Lung (tissue), 12 donors: Measurements from ENCODE around the gene CDKN2D. TPM values are rescaled to one million over a fixed set of nuclear protein-coding genes. Genes with fewer than 3 reads are reported as not detected.
A peak's percentile ranks its signal among the peaks of the same experiment; 100 is the strongest.

Source experiments
- ATAC-seq: fragments of 200-7000 bp; cut with Tn5 transposase; one replicate; pipeline ENCODE4 v1.9.1; 2020; ENCODE audit warnings: moderate number of reproducible peaks; ENCODE audit not compliant: insufficient read depth, low FRiP score
- DNase-seq, 3 donors: peaks; one replicate each; pipeline ENCODE4 v3.0.0-alpha.2; 2013 to 2017
- H3K27ac ChIP-seq, 2 donors: one replicate each; pipeline ENCODE4 v1.5.1; 2013; ENCODE audit warnings: mild to moderate bottlenecking in 2 of 2, moderate library complexity in 2 of 2, control low read depth in 1 of 2, inconsistent platforms in 1 of 2, low read depth in 1 of 2, low read length in 1 of 2
- H3K27me3 ChIP-seq, 3 donors: one replicate each; pipeline ENCODE4 v1.5.1; 2013; ENCODE audit warnings: low read length in 2 of 3; ENCODE audit not compliant: control insufficient read depth in 3 of 3, insufficient read depth in 3 of 3
- H3K36me3 ChIP-seq, 4 donors: one replicate each; pipeline ENCODE4 v1.5.1; 2013; ENCODE audit warnings: low read length in 4 of 4, mild to moderate bottlenecking in 1 of 4, moderate library complexity in 1 of 4; ENCODE audit not compliant: control insufficient read depth in 4 of 4, insufficient read depth in 4 of 4
- H3K4me1 ChIP-seq, 5 donors: one replicate each; pipeline ENCODE4 v1.5.1; 2013; ENCODE audit warnings: low read length in 5 of 5, mild to moderate bottlenecking in 2 of 5, moderate library complexity in 1 of 5; ENCODE audit not compliant: control insufficient read depth in 5 of 5, insufficient read depth in 5 of 5
- H3K4me3 ChIP-seq: one replicate; pipeline ENCODE4 v1.5.1; 2013; ENCODE audit warnings: mild to moderate bottlenecking, control low read depth, moderate library complexity
- H3K9ac ChIP-seq, 2 donors: one replicate each; pipeline ENCODE4 v1.5.1; 2013; ENCODE audit warnings: low read length in 2 of 2, control low read depth in 1 of 2; ENCODE audit not compliant: insufficient read depth in 1 of 2
- H3K9me3 ChIP-seq, 4 donors: one replicate each; pipeline ENCODE4 v1.5.1; 2013; ENCODE audit warnings: low read length in 3 of 4, mild to moderate bottlenecking in 1 of 4, moderate library complexity in 1 of 4; ENCODE audit not compliant: control insufficient read depth in 4 of 4, insufficient read depth in 3 of 4
- CTCF ChIP-seq: IDR thresholded peaks from 2 replicates; pipeline ENCODE4 v1.5.1; 2012; ENCODE audit warnings: mild to moderate bottlenecking; ENCODE audit errors: control extremely low read depth, extremely low read depth
- WGBS, 2 donors: extraction: QIAGEN DNeasy Blood & Tissue Kit; methylation state at CpG; one replicate each; pipeline ENCODE4 v1.1.7; 2013; 5-methylcytosine and 5-hydroxymethylcytosine counted together
- polyA plus RNA-seq, 2 donors: library from polyadenylated mRNA; stranded (reverse); fragments of 200-250 nt; gene quantifications; one replicate each; pipeline ENCODE4 v1.2.1, GENCODE V29; 2013
- total RNA-seq, 2 donors: library from RNA; depleted of rRNA in 1 of 2; stranded (reverse); fragments of >200 nt in 1 of 2; gene quantifications; one replicate each; pipeline ENCODE4 v1.2.1, GENCODE V29; 2014 to 2021
- donor health status: control.
- donor health status: control.
- donor health status: Bipolar disorder and iron deficiency.
- donor health status: healthy.
- donor health status: DM: yes; HTN: yes; CAD: no.

The CDKN2D gene
- total and polyA plus RNA-seq, 4 donors = 12.5 to 74.9 (median 13.9) TPM

DNA sequence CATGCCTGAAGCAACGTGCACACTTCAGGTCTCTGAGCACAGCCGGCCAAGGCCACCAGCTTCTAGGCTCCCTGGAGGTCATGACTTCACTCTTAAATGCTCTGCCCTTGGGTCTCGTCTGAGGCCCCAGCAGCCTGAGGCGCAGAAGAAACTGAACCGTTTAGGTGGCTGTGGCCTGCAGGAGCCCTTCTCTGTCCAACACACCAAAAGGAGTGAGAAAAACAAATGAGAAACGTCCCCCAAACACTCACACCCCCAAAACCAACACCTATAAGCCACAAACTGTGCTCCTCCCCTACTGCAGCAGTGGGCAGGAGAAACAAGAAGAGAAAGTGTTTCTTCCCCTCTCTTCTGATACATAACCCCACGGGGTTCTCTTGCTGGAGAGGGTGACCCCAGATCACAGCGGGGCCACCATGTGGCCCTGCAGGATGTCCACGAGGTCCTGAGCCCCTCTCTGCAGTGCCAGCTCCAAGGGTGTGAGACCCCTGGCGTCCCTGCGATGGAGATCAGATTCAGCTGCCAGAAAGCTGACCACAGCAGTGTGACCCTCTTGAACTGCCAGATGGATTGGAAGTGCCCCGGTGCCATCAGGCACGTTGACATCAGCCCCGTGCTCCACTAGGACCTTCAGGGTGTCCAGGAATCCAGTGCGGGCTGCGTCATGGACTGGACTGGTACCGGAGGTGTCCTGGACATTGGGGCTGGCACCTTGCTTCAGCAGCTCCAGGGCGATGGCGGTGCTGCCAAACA is 1.9 kb downstream of the CDKN2D start:
- DNase-seq = no peak
- Histone ChIP-seq H3K4me1 (peaks cover 0 to 30% (median 13%) of the 10 kb centered on the region in 5 donors), H3K9me3 (no peaks in the 10 kb centered on the region), H3K36me3 (peaks cover 0 to 3% (median 0%) of the 10 kb centered on the region in 4 donors), H3K27ac (peak overlapping the region; percentile 62 to 87), H3K27me3 (no peaks in the 10 kb centered on the region), H3K9ac (no peak overlapping the region), H3K4me3 (no peak overlapping the region)
- ATAC-seq = no peak
- no peak for TF ChIP-seq CTCF
- WGBS, 2 donors = 46 to 50% methylated on average over 19 of the region's 19 CpGs

- WGBS, 2 donors = 3% methylated on average over 4 of the region's 4 CpGs
Measured at GRCh38 chr19:10566408-10566657, 2.4 kb downstream of the CDKN2D start.

GRCh38 chr19:10565567-10566407 is 3.0 kb downstream of the CDKN2D start, which contains the start of gene KRI1:
TSS of gene KRI1 (minus strand) at chr19:10566010. CDS start at chr19:10565999, 11 bp downstream.
- 0% methylated on average over 71 to 94 of the region's 94 CpGs for WGBS, 2 donors
- ATAC-seq (peak; percentile 81), DNase-seq (peak; percentile 98)
- Histone ChIP-seq H3K27ac (peak within 1 kb of the TSS; percentile 84 to 89), H3K27me3 (no peaks in the 10 kb centered on the region), H3K4me3 (peak within 1 kb of the TSS; percentile 88), H3K36me3 (peaks cover 0 to 9% (median 0%) of the 10 kb centered on the region in 4 donors), H3K9ac (peak within 1 kb of the TSS in 1 of 2 donors; percentile 55), H3K4me1 (peaks cover 0 to 30% (median 13%) of the 10 kb centered on the region in 5 donors), H3K9me3 (no peaks in the 10 kb centered on the region)
- no peak for TF ChIP-seq CTCF

More at GRCh38 chr19:10566408-10566657, 2.4 kb downstream of the CDKN2D start:
- Histone ChIP-seq H3K4me3 (no peak overlapping the region), H3K4me1 (peaks cover 0 to 30% (median 13%) of the 10 kb centered on the region in 5 donors), H3K27me3 (no peaks in the 10 kb centered on the region), H3K36me3 (peaks cover 0 to 6% (median 0%) of the 10 kb centered on the region in 4 donors), H3K9ac (no peak overlapping the region), H3K9me3 (no peaks in the 10 kb centered on the region), H3K27ac (peak overlapping the region; percentile 62 to 87)
- ATAC-seq (no peak), DNase-seq (no peak)
- no peak for TF ChIP-seq CTCF
